K562 (cell line): ENCODE results near the gene VILL.

Source experiments
- EGR1 ChIP-seq: fragments of 450-650 bp; conservative IDR thresholded peaks from 2 replicates; pipeline ENCODE4 v1.6.1; 2017; ENCODE audit warnings: mild to moderate bottlenecking
- FOXK1 ChIP-seq: sonication (generic); formaldehyde crosslinking; IDR thresholded peaks from 2 replicates; pipeline ENCODE4 v1.8.0; 2022; ENCODE audit warnings: missing genetic modification reagents, mild to moderate bottlenecking, borderline replicate concordance
- HINFP ChIP-seq: fragments of 450-650 bp; conservative IDR thresholded peaks from 2 replicates; pipeline ENCODE4 v1.6.1; 2016; ENCODE audit warnings: missing genetic modification characterization, low read depth, mild to moderate bottlenecking, control low read depth, missing compliant biosample characterization
- KDM5B ChIP-seq: fragments of 200-600 bp; sonication (generic); IDR thresholded peaks from 2 replicates; pipeline ENCODE4 v1.6.1; 2012; ENCODE audit warnings: low read depth, mild to moderate bottlenecking, moderate library complexity, low read length, control low read depth, inconsistent platforms; ENCODE audit not compliant: insufficient replicate concordance
- NBN ChIP-seq: fragments of 450-650 bp; IDR thresholded peaks from 2 replicates; pipeline ENCODE4 v1.6.1; 2016; ENCODE audit warnings: low read depth, mild to moderate bottlenecking
- NFYB ChIP-seq: IDR thresholded peaks from 2 replicates; pipeline ENCODE4 v1.6.1; 2011; ENCODE audit warnings: mild to moderate bottlenecking, moderate library complexity; ENCODE audit not compliant: insufficient read length; ENCODE audit errors: extremely low read depth
- TAF1 ChIP-seq: IDR thresholded peaks from 2 replicates; pipeline ENCODE4 v1.6.1; 2011; ENCODE audit warnings: mild to moderate bottlenecking, low read length, moderate library complexity; ENCODE audit not compliant: insufficient read depth, control insufficient read depth, severe bottlenecking; ENCODE audit errors: extremely low read depth
- ZNF121 ChIP-seq: sonication (generic); formaldehyde crosslinking; conservative IDR thresholded peaks from 2 replicates; pipeline ENCODE4 v1.8.0; 2022; ENCODE audit warnings: missing genetic modification reagents
- ZNF239 ChIP-seq: fragments of 250-450 bp; sonication (Bioruptor Pico); IDR thresholded peaks from 2 replicates; pipeline ENCODE4 v1.4.0; 2020; ENCODE audit warnings: mild to moderate bottlenecking
- ZNF24 ChIP-seq: fragments of 450-650 bp; IDR thresholded peaks from 2 replicates; pipeline ENCODE4 v1.6.1; 2016

DNA sequence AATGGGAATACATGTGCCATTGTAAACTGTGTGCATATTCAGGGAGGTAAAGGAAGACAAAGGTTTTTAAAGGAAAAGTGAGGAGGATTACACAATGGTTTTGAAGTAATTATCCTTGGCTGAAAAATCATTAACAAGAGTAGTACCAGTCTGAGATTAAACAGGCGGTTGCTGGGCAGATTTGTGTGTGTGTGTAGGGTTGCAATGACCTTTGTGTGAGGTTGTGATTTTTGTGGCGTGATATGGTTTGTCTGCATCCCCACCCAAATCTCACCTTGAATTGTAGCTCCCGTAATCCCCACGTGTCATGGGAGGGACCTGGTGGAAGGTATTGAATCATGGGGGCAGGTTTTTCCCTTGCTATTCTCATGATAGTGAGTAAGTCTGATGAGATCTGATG is 55.4 kb downstream of the VILL start:
- TF ChIP-seq NFYB (no peak), NBN (no peak), ZNF121 (no peak), ZNF239 (CRISPR knock-in tag) (no peak), EGR1 (no peak), HINFP (tag) (no peak), FOXK1 (CRISPR knock-in tag) (no peak), ZNF24 (no peak), TAF1 (no peak), KDM5B (no peak)
